DMS153 treated with DMSO at 0.1 percent for 48 hours (cell line): ENCODE data around the gene LRGUK.
"Not testable (repeated sequence)": the region's sequence is repeated elsewhere in the genome, so short reads cannot be mapped to it uniquely, and the experiment has no call there.

Experiments
- DNase-seq: peaks from one replicate; lab custom pipeline; 2025; ENCODE audit not compliant: unreplicated experiment; lab: John Stamatoyannopoulos, UW

The LRGUK gene

DNA sequence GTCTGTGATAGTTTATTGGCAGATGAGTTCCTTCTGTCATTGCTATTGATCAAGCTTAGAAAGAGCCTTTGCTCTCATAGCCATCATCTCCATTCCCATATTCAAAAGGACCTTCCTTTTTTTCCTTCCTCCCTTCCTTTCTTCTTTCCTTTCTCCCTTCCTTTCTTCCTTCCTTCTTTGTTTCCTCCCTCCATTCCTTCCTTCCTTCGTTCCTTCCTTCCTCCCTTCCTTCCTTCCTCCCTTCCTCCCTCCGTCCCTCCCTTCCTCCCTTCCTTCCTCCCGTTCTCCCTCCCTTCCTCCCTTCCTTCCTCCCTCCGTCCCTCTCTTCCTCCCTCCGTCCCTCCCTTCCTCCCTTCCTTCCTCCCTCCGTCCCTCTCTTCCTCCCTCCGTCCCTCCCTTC lies 104.2 kb downstream of the LRGUK start:
- not testable (repeated sequence) for DNase-seq

DNA sequence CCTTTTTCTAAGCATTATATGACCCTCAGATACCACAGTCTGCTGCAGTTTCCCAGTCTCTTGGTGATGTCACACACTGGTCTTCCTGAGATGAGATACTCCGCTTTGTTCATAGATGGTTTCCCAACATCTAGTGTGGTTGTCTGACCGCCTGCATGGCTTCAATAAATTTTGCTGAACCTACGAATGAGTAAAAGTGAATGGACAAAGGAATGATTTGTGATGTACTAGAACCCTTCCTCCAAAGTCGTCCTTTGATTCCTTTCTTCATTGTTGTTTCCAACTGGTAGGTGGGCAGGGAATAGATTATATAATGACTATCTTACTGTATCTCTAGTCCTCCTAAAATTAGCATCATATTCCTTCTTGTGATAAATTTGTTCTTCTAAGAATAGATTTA lies 107.1 kb downstream of the LRGUK start:
- DNase-seq = no peak

DNA sequence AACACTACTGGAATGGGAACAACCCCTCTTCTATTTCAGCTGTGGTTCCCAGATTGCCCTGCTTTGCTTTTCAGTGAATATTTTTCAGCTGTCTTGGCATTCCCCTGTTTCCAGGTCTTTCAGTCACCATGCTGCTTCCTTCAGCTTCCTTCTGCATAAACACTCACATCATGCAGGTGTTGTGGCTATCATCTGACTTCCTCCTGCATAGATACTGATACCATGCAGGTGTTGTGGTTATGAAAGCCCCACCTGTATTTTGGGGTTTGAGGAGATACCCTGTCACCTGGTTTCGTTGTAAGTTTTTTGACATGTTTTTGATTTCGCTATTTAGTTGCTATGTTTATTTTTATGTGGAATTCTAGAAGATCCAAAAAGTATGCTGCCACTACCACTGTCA lies 118.1 kb downstream of the LRGUK start:
- DNase-seq = no peak

DNA sequence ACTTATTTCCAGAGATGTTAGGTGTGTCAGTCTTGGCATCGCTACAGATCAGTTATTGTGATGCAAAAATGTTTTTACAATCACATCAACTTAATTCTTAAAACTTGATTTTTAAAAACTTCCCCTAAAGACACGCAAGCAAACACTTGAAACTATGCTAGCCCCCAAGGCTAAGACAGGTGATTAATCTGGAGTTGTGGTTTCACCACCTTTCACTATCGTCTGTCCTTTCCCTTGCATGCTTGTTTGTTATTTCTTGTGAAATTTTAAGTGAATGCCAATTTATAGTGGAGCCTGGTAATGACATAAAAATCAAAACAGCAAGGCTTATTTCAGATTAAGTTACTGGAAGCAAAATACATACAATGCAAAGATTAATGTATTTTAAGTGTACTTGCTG lies 119.2 kb downstream of the LRGUK start:
- DNase-seq = no peak

DNA sequence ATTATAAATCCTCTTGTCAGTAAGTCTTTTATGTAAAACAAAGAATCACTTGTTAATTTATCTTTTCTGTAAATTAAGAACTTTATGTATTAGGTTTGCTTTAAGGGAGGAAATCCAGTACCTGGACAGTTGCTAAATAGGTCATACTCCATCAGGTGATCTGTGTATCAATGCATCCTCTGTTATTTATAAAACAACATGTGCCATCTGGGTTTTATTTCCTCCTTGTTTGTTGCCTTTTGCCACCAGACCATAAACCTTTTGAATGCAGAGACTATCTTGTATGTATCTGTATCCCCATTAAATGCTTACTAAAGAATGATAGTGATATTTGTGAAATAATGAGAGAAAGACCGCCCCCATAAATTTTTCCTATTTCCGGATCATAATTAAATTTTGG lies 119.6 kb downstream of the LRGUK start:
- DNase-seq = no peak

DNA sequence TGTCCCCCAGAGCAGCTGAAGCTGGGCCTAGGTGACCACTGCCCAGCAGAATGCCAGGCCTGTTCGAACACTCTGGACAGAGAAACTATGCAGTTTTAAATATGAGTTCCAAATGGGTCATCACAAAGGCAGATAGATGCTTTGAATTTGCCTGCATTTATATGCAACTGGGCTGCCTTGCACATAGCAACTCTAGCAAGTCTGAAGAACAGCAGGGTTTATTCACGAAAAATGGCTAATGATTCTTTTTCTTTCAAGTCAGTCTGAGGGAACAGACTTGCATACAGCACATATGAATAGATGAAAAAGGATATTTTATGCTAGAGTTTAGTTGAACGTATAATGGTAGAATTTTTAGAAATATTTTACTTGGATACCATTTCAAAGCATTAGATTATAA lies 121.1 kb downstream of the LRGUK start:
- no peak for DNase-seq

DNA sequence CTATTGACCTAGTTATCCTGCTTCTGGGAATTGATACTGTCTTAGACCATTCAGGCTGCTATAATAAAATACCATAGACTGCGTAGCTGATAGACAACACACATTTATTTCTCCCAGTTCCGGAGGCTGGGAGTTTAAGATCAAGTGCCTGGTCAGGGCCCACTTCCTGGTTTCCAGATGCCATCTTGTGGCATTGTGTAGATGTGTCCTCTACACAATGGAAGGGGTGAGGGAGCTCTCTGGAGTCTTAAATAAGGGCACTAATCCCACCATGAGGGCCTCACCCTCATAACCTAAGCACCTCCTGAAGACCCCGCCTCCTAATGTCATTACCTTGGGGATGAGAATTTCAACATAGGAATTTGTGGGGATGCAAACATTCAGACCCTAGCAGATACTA lies 127.2 kb downstream of the LRGUK start:
- DNase-seq = no peak

DNA sequence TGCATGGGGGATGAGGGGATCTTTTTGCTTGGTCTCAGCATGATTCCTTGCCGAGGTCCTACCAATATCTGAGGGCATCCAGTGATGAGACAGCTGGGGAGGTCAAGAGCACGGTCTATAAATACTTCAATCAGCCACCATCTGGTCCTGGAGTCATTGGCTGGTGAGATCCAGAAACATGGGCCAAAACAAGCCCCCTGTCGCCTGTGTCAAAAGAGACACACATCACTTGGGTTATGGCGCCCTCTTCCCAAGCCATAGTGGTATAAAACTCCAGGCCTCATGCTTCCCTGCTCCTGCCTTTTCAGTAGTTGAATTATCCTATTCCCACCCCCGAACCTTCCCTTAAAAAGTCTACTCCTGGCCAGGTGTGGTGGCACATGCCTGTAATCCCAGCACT lies 128.7 kb downstream of the LRGUK start:
- DNase-seq = no peak

DNA sequence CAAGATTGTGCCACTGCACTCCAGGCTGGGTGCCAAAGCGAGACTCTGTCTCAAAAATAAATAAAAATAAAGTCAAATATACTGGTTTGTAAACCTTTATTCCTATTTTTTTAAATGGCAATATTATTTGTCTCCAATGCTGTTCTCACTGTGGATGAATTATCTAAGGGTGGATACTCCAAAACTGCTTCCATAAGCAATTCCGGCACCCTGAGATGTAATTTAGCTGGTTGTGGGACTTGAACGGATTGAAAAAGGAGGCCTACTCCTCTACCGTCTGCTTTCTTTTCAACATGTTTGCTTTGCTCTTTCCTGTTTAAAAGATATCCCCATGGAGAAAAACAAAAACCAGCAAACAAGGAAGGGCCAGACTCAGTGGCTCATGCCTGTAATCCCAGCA lies 135.2 kb downstream of the LRGUK start:
- no peak for DNase-seq

DNA sequence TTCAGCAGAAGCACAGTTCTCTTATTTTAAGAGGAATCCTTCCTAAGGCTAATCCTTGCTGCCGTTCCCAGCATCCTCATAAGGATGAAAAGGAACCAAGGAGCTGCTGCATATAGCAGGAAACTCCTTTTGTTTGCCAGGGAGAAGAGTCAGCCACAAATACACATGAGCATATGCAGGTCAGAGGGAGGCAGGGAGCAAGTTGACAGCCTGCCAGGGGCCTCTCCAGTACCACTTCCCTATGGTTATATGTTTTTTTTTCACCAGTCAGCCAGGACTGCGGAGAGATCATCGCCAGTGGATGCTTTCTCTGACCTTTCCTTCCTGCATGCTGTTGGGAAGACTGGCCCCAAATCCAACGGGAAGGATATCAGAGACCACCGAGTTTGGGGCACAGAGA lies 149.8 kb downstream of the LRGUK start:
- DNase-seq = peak; percentile 11

DNA sequence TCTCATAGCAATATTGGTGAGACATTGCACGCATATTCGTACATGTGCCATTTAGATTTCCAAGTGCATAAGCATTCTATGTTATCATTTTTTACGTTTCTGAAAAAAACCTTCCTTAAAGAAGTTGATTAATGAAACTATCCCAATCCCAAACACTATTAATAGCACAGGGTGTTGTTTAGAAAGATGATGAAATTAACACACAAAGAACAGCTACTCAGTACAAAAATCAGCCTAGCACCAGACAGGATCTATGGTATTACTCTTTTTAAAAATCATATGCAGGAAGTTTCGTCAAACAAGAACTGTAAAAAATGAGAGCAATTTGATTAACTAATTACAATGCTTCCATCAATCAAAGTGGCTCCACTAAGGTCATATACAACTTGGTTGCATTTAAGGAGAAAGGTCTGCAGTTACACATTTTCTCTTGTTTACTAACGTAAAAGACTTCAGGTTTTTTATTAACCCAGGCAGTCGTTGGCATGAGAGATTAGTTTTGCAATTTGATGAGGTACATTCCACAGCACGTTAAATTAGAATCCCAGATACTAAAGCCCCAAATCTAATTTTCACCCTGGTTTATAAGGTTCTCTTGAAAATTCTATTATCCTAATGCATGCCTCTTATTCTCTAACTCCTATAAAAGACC lies 151.5 kb downstream of the LRGUK start:
- DNase-seq = no peak

DNA sequence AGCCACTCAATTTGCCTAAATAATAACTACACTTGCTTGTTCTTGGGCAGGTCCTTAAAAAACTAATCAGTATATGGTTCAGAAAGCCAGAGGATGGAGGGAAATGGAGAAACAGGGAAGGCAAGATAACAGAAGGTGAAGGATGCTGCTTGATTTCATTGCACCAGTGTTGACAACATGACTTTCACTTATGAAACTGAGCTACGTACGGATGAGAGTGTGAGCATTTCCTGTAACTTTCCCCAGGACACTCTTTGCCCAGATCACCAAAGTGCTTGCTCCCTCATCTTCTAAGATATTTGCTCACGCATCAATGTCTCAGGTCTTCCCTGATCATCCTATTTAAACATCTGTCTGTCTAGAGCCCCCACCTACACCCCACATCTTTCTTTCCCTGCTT lies 152.2 kb downstream of the LRGUK start:
- DNase-seq = no peak

DNA sequence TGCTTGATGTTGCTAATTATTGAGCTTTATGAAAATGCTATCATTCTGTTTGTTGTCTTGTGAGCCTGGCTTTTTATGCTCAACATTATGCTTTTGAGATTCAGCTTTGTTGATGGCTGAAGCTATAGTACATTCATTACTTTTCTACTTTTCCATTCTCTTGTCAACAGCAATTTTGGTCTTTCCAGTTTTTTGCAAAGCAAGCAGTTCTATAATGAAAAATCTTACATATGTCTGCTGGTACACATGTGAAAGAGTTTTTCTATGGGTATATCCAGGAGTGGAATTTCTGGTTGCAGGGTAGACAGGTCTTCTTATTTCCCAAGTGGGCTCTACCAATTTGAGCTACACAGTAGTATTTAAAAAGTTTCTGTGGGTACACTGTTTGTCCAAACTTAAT lies 152.8 kb downstream of the LRGUK start:
- no peak for DNase-seq

DNA sequence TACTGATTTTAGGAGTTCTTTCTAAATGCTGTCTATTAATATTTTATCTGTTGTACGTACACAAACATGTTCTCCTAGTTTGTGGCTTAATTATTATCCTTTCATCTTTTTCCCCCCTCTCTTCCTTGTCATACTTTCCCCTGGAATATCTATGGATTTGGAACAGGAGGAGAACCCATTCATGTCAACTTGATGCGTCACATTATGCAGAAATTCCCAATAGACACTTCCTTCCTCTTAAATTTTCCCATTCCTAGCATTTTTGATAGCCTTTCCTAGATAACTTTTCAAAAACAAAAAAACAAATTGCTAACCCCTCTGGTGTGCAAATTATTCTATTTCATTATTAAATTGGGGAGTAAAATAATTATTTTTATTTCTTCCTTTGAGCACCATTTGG lies 153.4 kb downstream of the LRGUK start:
- no peak for DNase-seq

DNA sequence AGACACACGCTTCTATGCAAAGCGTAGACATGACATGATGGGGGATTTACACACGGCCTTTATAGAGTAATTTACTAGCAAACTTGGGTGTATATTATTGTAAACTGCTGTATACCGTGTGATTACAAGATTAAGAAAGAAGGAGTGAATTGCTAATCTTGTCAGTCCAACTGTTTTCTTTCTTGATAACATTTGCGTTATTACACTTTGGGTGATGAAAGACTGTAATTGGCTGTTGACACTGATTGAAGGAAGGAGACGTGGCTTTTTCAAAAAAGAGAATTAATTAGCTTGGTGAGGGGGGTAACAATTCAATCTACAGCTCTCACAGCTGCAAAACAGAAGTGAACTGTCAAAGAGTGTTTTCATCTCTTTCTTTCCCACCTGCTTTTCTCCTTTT lies 156.9 kb downstream of the LRGUK start:
- no peak for DNase-seq

DNA sequence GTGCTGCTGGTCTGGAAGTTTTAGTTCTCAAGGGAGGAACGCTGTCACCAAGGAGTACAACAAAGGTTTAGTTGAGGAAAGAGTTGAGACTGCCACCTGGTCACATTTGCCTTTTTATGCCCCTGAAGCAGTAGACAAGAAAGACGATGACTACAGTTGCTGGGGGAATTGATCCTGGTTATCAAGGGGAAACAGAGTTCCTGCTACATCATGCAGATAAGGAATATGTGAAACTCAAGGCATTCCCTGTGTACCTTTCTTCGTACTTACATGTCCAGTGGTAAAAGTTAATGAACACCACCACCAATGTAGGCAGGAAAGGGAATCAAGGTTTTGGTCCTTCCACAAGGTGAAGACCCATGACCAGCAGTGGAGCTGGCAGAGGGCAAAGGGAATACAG lies 157.8 kb downstream of the LRGUK start:
- DNase-seq = no peak

DNA sequence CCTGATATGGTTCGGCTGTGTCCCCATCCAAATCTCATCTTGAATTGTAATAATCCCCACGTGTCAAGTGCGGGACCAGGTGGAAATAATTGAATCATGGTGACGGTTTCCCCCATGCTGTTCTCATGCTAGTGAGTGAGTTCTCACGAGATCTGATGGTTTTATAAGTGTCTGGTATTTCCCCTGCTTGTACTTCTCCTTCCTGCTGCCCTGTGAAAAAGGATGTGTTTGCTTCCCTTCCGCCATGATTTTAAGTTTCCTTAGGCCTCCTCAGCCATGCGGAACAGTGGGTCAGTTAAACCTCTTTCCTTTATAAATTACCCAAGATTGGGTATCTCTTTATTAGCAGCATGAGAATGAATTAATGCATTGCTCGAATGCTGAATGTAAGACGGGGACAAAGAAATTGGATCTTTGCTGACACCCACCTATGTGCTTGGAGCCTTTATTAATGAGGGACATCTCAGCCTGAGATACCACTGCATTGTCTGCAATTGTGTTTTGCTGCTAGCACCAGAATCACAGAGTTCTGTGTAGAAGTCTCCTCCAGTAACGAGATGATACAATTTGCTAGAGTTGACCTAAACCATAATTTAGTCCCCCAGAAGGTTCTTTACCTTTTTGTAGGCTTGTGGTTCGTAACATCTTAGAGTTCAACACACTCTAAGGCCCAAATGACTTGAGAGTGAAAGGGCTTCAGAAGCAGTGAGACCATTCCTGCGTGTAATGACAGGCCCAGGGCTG lies 160.9 kb downstream of the LRGUK start:
- DNase-seq = no peak

DNA sequence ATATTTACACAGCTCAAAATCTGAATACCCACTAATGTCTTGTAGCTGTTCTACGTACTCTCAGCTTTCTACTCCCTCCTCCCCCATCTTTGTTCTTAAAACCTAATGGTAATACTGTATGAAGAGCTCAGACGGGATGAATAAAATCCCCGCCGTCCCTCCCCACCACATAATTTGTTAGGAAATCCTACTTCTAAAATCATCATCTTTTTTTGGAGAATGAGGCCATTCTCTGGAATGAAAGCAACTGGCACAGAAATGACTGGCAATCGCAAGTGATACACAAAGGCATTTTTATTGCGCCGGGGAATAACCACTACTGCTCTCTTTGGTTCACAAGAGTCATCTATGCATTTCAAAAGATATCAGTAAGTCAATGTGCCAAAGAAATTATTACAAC lies 162.3 kb downstream of the LRGUK start:
- DNase-seq = no peak

DNA sequence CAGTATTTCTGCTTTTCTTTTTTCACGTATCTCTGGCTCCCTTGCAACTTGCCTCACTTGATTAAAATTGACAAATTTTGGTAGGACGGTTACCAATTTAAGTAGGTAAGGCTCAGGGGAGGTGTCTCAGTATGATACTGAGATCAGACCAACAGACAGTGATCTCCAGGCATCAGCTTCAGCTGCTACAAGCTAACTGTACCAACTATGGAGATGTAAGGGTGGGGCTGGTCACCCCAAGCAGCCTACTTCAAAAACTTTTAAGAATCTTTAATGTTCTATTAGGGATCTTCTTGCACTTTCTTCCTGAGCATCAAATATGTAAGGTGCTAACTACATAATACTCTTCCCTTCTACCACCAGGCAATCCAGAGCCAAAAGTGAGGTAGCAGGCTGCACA lies 162.7 kb downstream of the LRGUK start:
- DNase-seq = no peak

DNA sequence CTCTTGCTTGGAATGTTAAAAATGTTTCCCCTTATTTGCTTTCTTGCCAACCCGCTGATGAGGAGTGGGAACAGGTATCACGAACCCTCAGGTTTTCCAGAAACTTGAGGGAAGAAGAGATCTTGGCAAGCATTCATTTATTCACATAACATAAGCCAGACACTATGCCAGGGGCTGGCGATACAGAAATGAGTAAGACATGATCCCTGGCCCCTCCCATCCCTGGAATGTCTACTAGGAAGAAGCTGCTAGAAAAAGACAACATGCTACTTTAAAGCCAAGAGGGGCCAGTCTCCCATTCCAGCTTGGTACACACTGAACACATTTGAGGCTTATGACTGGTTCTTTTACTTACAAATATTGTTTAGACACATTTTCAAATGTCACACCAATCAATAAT lies 163.1 kb downstream of the LRGUK start:
- DNase-seq = no peak

DNA sequence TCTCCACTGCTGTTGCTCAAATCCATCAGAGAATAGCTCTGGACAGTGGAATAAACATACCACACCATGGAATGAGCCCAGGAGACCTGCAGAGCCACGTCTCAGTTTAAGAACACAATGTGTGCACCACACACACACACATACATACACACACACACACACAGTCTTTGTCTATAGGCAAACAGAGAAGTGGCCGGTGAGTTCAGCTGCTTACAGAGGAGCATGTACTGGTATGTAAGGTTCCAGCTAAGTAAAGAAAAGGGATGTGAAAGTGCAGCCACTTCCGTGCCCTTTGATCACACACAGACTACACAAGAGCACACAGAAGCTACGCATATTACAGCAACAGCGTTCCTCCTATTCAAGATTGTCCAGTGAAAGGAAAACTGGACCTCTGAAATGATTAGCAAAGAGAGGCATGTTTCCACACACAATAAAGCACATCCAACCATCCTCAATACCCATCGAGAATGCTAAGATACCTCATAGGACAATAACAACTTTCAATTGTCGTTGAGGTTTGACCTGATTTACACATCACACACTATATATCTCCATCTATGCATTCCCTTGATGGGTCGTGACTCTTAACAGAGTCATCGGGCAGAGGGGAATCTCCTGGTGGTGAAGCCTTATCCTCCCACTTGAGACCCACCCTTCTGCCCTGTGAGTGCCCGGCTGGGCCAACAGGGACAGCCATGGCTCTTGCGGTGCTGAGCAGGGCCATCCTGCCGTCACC lies 166.0 kb downstream of the LRGUK start:
- DNase-seq = no peak

DNA sequence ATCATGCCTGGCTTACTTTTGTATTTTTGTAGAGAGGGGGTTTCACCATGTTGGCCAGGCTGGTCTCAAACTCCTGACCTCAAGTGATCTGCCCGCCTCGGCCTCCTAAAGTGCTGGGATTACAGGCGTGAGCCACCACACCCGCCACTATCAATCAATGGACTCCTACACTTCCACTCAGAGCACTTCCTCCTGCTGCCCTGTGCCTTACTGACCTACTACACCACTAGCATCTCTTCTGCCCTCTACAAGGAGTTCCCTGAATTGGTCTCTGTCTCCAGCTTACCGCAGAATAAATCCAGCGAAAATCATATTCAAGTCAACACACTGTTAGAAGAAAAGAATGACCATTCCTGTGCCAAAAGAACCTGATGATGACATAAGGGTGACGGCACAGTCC lies 168.8 kb downstream of the LRGUK start:
- not testable (repeated sequence) for DNase-seq
